GM19025 (cell line): ENCODE data around the gene GRIN2C.

Experiments
- ATAC-seq: cut with Tn5 transposase; IDR thresholded peaks from one replicate; pipeline ENCODE4 v1.9.1; 2021; ENCODE audit warnings: mild to moderate bottlenecking, low read depth, moderate library complexity; ENCODE audit not compliant: unreplicated experiment

Gene GRIN2C

GRCh38 chr17:74824961-74825627 is 34.6 kb downstream of the GRIN2C start:
- ATAC-seq, result no peak

GRCh38 chr17:74822939-74823367 is 36.7 kb downstream of the GRIN2C start:
- no peak for ATAC-seq

- no peak for ATAC-seq
Observed at GRCh38 chr17:74822335-74822938, 37.2 kb downstream of the GRIN2C start.

GRCh38 chr17:74821655-74822334 is 37.9 kb downstream of the GRIN2C start:
- no peak for ATAC-seq

GRCh38 chr17:74819801-74820436 is 39.8 kb downstream of the GRIN2C start:
- ATAC-seq, result no peak

- no peak for ATAC-seq
Observed at GRCh38 chr17:74818291-74818938, 41.3 kb downstream of the GRIN2C start.

GRCh38 chr17:74816905-74817620 is 42.6 kb downstream of the GRIN2C start:
- no peak for ATAC-seq

GRCh38 chr17:74815550-74816370 is 43.9 kb downstream of the GRIN2C start:
- no peak for ATAC-seq

- ATAC-seq, result no peak
Observed at GRCh38 chr17:74815067-74815466, 44.6 kb downstream of the GRIN2C start.

- ATAC-seq, result no peak
Observed at GRCh38 chr17:74814453-74814852, 45.2 kb downstream of the GRIN2C start.

- ATAC-seq, result no peak
Observed at GRCh38 chr17:74812109-74813009, 47.3 kb downstream of the GRIN2C start.

GRCh38 chr17:74810699-74811485 is 48.8 kb downstream of the GRIN2C start:
- ATAC-seq, result no peak

GRCh38 chr17:74808714-74809430 is 50.8 kb downstream of the GRIN2C start:
- no peak for ATAC-seq

GRCh38 chr17:74807925-74808324 is 51.8 kb downstream of the GRIN2C start:
- ATAC-seq, result no peak

GRCh38 chr17:74807441-74807840 is 52.2 kb downstream of the GRIN2C start:
- ATAC-seq, result no peak

- ATAC-seq, result no peak
Observed at GRCh38 chr17:74806334-74806733, 53.4 kb downstream of the GRIN2C start.

- no peak for ATAC-seq
Observed at GRCh38 chr17:74805591-74805991, 54.1 kb downstream of the GRIN2C start.
